OCI-LY1 (cell line): ENCODE measurements around the gene UTF1.

ENCODE experiments used
- CTCF ChIP-seq: fragments of 200-600 bp; sonication (generic), shearing (Covaris generic); IDR thresholded peaks from 2 replicates; pipeline ENCODE4 v1.5.1; 2017; ENCODE audit warnings: mild to moderate bottlenecking, antibody characterized with exemption, low read length, moderate library complexity, mixed read lengths
- EZH2 ChIP-seq: fragments of 200-600 bp; sonication (generic), shearing (Covaris generic); IDR thresholded peaks from 2 replicates; pipeline ENCODE4 v1.8.0; 2017; ENCODE audit warnings: borderline replicate concordance, mixed run types, mild to moderate bottlenecking, antibody characterized with exemption, low read length, moderate library complexity, mixed read lengths

GRCh38 chr10:133280391-133281059 lies 50.5 kb downstream of the UTF1 start:
- no peak for TF ChIP-seq CTCF
- no peak for TF ChIP-seq EZH2
